HG02884 (cell line): ENCODE data around the gene RPS27.
"Not testable (repeated sequence)": the region's sequence is repeated elsewhere in the genome, so short reads cannot be mapped to it uniquely, and the experiment has no call there.

Experiments
- ATAC-seq: cut with Tn5 transposase; IDR thresholded peaks from one replicate; pipeline ENCODE4 v1.9.1; 2021; ENCODE audit warnings: mild to moderate bottlenecking, moderate library complexity; ENCODE audit not compliant: unreplicated experiment

Gene RPS27

GRCh38 chr1:153985341-153985912, 5.1 kb upstream of the RPS27 start:
- ATAC-seq = no peak

GRCh38 chr1:153985941-153986761, 4.4 kb upstream of the RPS27 start, which contains the start of gene RAB13:
Gene RAB13, minus strand, starts transcription at chr1:153986339. Its CDS starts 103 bp downstream, at chr1:153986236.
- no peak for ATAC-seq

GRCh38 chr1:153987621-153988020, 2.9 kb upstream of the RPS27 start:
- no peak for ATAC-seq

GRCh38 chr1:153991151-153991630, 629 bp downstream of the RPS27 start:
- ATAC-seq = no peak

- ATAC-seq = no peak
These were observed 1.2 kb downstream of the RPS27 start for GRCh38 chr1:153991806-153992205.

- no peak for ATAC-seq
These were observed 4.6 kb downstream of the RPS27 start for GRCh38 chr1:153995202-153995601.

- ATAC-seq = no peak
These were observed 5.1 kb downstream of the RPS27 start for GRCh38 chr1:153995640-153996039.

GRCh38 chr1:153996882-153997281, 6.3 kb downstream of the RPS27 start:
- not testable (repeated sequence) for ATAC-seq

- ATAC-seq = no peak
These were observed 9.9 kb downstream of the RPS27 start for GRCh38 chr1:154000420-154000819.

GRCh38 chr1:154006136-154006535, 15.6 kb downstream of the RPS27 start:
- ATAC-seq = no peak

- no peak for ATAC-seq
These were observed 21.6 kb downstream of the RPS27 start for GRCh38 chr1:154012129-154012528.

- ATAC-seq = not testable (repeated sequence)
These were observed 22.0 kb downstream of the RPS27 start for GRCh38 chr1:154012543-154012942.

GRCh38 chr1:154014154-154014907, 23.8 kb downstream of the RPS27 start:
- no peak for ATAC-seq

GRCh38 chr1:154019269-154019668, 28.7 kb downstream of the RPS27 start:
- no peak for ATAC-seq

- no peak for ATAC-seq
These were observed 29.4 kb downstream of the RPS27 start for GRCh38 chr1:154019940-154020339.

GRCh38 chr1:154033697-154034096, 43.1 kb downstream of the RPS27 start:
- not testable (repeated sequence) for ATAC-seq
